Globus pallidus (tissue), 1 donor: ENCODE data around the gene IL22RA2.
"Not testable (repeated sequence)": the region's sequence is repeated elsewhere in the genome, so short reads cannot be mapped to it uniquely, and the experiment has no call there.

Experiments
- DNase-seq: peaks from one replicate; pipeline ENCODE4 v3.0.0-alpha.2; 2015; ENCODE audit warnings: low spot score

The IL22RA2 gene

GRCh38 chr6:137173501-137173900, at the start of gene IL22RA2:
TSS of gene IL22RA2 (minus strand) at chr6:137173644. CDS start at chr6:137161749, 11,895 bp downstream.
- DNase-seq, result no peak

- no peak for DNase-seq
Measured at GRCh38 chr6:137222381-137222780, 48.9 kb upstream of the IL22RA2 start.

- DNase-seq, result no peak
Measured at GRCh38 chr6:137219664-137220252, 46.3 kb upstream of the IL22RA2 start.

- DNase-seq, result peak; percentile 96
Measured at GRCh38 chr6:137218917-137219663, 45.6 kb upstream of the IL22RA2 start, which contains the start of gene IFNGR1. TSS of gene IFNGR1 (minus strand) at chr6:137219385. CDS start at chr6:137219327, 58 bp downstream.

GRCh38 chr6:137218473-137218916, 45.1 kb upstream of the IL22RA2 start:
- peak; percentile 47 for DNase-seq

GRCh38 chr6:137217801-137218472, 44.5 kb upstream of the IL22RA2 start:
- no peak for DNase-seq

GRCh38 chr6:137216875-137217553, 43.6 kb upstream of the IL22RA2 start:
- DNase-seq, result no peak

- no peak for DNase-seq
Measured at GRCh38 chr6:137216106-137216505, 42.7 kb upstream of the IL22RA2 start.

GRCh38 chr6:137215630-137216029, 42.2 kb upstream of the IL22RA2 start:
- DNase-seq, result not testable (repeated sequence)

GRCh38 chr6:137214931-137215330, 41.5 kb upstream of the IL22RA2 start:
- no peak for DNase-seq

- DNase-seq, result no peak
Measured at GRCh38 chr6:137213813-137214212, 40.4 kb upstream of the IL22RA2 start.

- no peak for DNase-seq
Measured at GRCh38 chr6:137213331-137213740, 39.9 kb upstream of the IL22RA2 start.

- no peak for DNase-seq
Measured at GRCh38 chr6:137211910-137212309, 38.5 kb upstream of the IL22RA2 start.

- DNase-seq, result no peak
Measured at GRCh38 chr6:137210903-137211302, 37.5 kb upstream of the IL22RA2 start.

GRCh38 chr6:137208279-137208678, 34.8 kb upstream of the IL22RA2 start:
- no peak for DNase-seq

GRCh38 chr6:137207457-137207856, 34.0 kb upstream of the IL22RA2 start:
- DNase-seq, result not testable (repeated sequence)

GRCh38 chr6:137206577-137206976, 33.1 kb upstream of the IL22RA2 start:
- no peak for DNase-seq

GRCh38 chr6:137203256-137203655, 29.8 kb upstream of the IL22RA2 start:
- DNase-seq, result no peak

- peak; percentile 66 for DNase-seq
Measured at GRCh38 chr6:137202078-137202477, 28.6 kb upstream of the IL22RA2 start.

GRCh38 chr6:137201006-137201405, 27.6 kb upstream of the IL22RA2 start:
- no peak for DNase-seq

GRCh38 chr6:137200288-137200687, 26.8 kb upstream of the IL22RA2 start:
- DNase-seq, result no peak
